Islet of Langerhans (tissue), 1 donor: ENCODE results near the gene LMNTD2.

ENCODE experiments used
- FAIRE-seq: peaks from one replicate; lab custom pipeline; 2011; peaks lifted over from hg19 to GRCh38; lab: Jason Lieb, UNC

The LMNTD2 gene, protein sequence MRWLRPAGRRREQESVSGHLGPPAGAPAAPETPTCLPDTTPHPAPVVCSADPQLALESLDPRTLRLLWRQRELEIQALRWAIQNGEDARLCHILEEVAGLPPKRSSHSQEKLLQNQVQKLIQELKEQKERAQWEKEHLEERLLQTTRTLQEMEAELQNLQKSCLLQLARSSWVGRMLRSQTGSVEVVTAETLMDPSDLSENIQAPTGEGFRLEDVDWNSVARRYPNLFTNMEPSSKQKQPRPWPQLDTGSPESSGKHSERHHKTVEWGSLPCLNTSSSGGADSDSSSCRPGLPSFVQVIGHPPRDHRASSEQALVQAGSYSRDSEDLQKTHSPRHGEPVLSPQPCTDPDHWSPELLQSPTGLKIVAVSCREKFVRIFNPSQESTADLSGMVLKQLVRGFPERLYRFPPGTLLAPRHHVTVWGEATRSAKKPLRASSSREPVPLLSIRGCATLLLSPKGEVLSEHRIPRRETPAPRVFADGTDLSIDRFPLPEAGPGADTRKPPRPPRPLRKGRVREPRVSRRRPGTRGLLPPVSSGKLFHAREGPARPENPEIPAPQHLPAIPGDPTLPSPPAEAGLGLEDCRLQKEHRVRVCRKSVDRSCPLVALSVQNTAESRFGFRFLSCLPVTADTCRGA

DNA sequence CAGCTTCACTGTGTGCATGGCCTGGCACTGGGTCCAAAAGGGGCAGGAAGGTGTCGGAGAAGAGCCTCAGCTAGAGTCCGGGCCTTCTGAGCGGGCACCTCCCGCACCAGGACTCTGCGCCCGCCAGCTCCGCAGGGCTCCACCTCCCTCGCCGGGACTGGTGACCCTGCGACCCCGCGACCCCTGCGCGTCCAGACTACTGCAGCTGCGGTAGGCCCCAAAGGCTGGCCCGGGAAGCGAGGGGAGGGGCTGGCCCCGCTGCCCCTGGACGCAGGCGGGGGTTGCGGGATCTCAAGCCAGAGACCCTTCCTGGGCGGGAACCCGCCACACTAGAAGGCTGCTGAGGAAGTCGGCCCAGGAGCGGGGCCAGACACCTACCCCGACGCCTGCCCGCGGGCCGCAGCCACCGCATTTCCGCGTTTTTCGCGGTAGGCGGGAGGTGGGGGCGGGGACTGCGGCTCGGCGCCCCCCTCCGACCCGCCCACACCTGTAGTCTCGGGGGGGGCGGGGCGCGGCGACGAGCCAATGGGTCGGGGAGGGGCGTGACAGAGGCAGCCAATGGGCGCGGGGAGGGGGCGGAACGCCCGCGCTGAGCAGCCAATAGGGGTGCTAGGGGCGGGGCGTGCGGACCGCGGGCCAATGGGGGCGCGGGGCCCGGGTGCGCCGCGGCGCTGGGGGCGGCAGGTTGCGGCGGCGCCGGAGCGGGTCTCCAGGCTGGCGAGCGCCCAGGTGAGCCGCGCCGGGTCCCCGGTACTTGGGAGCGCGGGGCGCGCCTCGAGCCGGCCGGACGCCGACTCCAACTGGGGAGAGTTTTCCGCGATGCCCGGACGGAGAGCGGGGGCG lies at the start of gene LMNTD2, which contains the start of gene RASSF7:
TSS of gene LMNTD2 (minus strand) at position 434 of the 843 bp plus-strand sequence. CDS start at position 412, 22 bp downstream.
TSS of gene RASSF7 (plus strand) at position 666 of the 843 bp plus-strand sequence. CDS start 799 bp downstream, outside the sequence.
- FAIRE-seq, result no peak

DNA sequence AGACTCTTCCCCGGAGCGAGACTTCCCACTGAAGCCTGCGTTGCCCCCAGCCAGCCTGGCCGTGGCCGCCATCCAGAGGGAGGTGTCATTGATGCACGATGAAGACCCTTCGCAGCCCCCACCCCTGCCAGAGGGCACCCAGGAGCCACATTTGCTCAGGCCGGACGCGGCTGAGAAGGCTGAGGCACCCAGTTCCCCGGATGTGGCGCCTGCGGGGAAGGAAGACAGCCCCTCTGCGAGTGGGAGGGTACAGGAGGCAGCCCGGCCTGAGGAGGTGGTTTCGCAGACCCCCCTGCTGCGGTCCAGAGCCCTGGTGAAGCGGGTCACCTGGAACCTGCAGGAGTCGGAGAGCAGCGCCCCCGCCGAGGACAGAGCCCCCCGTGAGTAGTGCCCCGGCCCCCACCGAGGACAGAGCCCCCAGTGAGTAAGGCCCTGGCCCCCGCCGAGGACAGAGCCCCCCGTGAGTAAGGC lies 48.8 kb upstream of the LMNTD2 start:
- no peak for FAIRE-seq

- FAIRE-seq, result no peak
Measured at GRCh38 chr11:608791-609251, 48.3 kb upstream of the LMNTD2 start.

DNA sequence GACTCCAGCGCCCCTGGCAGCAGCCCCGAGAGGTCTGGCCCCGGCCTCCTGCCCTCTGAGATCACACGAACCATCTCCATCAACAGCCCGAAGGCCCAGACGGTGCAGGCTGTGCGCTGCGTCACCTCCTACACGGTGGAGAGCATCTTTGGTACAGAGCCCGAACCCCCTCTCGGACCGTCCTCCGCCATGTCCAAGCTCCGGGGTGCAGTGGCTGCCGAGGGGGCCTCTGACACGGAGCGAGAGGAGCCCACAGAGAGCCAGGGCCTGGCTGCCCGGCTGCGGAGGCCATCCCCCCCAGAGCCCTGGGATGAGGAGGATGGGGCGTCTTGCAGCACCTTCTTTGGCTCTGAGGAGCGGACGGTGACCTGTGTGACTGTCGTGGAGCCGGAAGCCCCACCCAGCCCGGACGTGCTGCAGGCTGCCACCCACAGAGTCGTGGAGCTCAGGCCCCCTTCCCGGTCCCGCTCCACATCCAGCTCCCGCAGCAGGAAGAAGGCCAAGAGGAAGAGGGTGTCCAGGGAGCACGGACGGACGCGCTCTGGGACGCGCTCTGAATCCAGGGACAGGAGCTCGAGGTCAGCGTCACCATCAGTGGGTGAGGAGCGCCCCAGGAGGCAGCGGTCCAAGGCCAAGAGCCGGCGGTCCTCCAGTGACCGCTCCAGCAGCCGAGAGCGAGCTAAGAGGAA lies 47.6 kb upstream of the LMNTD2 start:
- no peak for FAIRE-seq

GRCh38 chr11:607020-607780 lies 46.7 kb upstream of the LMNTD2 start:
- FAIRE-seq, result no peak

GRCh38 chr11:606245-606644 lies 45.7 kb upstream of the LMNTD2 start:
- no peak for FAIRE-seq

DNA sequence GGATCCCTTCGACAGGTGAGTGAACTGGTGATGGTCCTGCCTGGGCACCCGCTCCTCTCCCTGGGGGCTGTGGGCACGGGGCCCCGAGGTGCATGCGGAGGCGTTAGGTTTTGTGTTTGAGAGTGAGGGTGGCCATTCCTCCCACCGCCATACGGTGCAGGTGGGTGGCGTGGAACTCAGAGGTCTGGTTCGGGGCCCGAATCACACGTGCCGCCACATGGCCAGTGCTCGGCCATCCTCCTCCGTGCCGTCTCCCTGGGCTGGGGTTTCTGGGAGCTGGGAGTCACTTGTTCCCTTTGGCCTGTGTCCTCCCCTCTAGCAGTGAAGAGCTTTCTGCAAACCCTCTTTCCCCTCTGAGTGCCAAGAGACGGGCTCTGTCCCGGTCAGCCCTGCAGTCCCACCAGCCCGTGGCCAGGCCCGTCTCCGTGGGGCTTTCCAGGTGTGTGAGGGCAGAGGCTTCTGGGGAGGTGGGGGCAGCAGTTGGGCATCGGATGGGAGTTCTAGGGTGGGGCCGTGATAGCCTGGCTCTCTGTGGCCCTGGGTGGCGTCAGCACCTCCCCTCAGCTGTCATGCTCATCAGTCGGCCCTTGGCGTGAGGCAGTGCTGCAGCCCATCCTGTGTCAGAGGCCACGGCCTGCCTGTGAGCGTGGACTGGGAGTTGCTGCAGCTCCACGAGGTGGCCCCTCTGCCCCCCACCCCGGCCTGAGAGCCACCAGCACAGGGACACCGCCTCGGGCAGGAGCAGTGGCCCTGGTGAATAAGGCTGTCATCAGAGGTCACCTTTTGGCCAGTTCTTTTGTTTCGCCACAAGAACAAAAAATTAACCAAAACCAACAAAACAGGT lies 45.0 kb upstream of the LMNTD2 start:
- no peak for FAIRE-seq

GRCh38 chr11:603154-603553 lies 42.6 kb upstream of the LMNTD2 start:
- no peak for FAIRE-seq

DNA sequence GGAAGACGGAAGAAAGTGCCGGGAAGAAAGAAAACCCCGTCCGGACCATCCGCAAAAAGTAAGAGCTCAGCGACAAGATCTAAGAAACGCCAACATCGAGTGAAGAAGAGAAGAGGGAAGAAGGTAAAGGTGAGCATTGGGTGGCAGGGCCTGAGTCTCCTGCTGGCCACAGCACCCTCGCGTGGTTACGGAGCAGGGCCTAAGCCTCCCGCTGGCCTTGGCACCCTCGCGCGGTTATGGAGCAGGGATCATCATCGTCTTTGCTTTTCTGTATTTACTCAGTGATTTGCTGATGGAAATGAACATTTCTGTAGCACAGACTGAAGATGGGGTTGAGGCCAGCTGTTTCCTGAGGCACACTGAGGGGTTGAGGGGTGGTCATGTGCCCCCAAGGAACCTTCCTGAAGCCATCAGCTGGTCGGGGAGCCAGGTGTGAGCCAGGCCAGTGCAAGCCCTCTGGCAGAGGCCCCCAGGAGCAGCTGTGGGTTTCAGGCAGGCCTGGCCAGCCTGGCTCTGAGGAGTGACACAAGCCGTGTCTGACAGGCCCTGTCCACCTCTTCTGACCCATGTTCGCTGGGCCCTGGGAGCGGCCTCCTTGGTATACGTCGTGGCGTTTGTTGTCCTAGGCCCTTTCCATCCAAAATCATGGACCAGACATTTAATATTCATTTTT lies 41.2 kb upstream of the LMNTD2 start:
- FAIRE-seq, result no peak

DNA sequence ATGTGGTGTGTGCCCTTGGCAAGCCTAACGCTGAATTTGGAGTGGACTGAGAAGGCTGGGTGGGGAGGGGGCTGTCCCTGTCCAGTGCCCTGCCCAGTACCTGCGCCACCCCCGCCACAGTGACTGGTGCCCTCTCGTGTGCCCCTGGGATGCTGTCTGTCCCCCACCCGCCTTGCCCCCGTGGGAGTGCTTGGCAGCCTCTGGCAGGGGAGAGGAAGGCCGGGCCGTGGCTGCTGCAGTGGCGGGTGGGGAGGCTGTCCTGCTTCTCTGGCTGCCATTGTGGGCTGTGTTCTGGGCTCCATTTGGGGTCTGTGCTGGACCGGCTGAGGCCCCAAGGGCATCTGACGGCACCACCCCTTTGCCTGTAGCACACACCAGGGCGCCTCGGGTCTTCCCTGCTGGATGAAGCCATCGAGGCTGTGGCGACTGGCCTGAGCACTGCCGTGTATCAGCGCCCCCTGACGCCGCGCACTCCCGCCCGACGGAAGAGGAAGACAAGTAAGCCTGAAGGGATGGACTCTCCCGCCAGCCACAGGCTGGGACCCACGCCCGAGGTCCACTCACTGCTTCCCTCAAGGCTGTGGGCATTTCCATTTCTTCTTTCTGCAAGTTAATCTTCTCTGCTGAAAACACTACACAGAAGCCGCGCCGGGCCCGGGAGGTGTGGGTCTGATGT lies 37.6 kb upstream of the LMNTD2 start:
- FAIRE-seq, result no peak

DNA sequence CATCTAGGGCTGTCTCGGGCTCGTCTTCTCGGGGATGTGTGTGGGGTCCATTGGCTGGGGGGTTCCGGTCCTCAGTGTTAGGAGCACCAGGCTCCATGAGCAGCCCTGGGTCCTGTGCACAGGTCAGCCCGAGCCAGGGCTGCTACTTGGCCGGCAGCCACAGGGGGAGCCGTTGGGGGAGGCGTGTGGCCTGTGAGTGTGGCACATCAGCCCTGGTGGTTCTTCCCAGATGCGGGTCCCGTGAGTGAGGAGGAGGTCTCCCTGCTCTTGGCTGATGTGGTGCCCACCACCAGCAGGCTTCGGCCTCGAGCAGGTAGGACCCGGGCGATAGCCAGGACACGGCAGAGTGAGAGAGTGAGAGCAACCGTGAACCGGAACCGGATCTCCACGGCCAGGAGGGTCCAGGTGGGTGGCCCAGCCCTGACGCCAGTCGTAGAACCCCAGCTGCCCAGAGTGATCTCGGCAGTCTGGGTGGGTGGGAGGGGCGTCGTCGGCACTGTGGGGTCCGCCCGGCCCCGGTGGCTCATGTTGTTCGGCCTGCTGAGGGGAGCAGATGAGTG lies 36.7 kb upstream of the LMNTD2 start:
- no peak for FAIRE-seq

GRCh38 chr11:596374-596773 lies 35.8 kb upstream of the LMNTD2 start:
- FAIRE-seq, result no peak

DNA sequence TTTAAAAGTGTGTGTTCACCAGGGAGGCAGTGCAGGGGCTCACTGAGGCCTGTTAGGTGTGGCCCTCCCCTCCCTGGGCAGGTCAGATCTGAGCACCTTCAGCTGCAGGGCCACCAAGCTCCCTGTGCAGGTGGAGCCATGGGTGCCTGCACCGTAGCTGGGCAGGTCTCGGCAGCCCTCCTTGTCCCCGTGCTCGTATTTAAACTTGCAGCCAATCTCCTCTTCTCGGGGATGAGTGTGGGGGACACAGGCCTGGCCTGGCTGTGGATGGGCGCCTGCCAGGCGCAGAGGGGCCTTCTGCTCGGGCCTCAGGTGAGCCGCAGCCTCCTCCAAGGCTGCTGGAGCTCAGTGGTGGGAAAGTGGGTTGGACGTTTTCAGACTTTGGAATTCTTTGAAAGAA lies 34.9 kb upstream of the LMNTD2 start:
- no peak for FAIRE-seq

GRCh38 chr11:593347-593746 lies 32.8 kb upstream of the LMNTD2 start:
- FAIRE-seq, result no peak

GRCh38 chr11:592918-593317 lies 32.4 kb upstream of the LMNTD2 start:
- no peak for FAIRE-seq

GRCh38 chr11:592501-592900 lies 32.0 kb upstream of the LMNTD2 start:
- no peak for FAIRE-seq

DNA sequence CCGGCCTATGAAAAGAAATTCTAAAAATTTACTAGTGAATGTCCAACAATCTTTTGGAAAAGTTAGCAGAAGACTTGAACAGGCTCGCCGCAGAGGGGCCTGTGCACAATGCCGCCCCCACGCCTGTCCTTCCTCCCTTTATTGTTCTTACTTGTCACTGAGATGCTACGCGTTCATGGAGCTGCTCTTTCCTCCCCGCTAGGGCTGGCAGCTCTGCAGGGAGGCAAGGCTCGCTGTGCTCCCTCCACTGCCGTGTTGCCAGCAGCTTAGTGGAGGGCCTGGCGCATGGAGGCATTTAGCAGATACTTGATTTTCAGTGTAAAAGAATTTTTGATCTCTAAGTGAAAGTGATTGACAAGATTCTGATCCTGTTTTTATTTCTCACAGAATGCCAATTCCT lies 30.5 kb upstream of the LMNTD2 start:
- no peak for FAIRE-seq

GRCh38 chr11:589798-590197 lies 29.3 kb upstream of the LMNTD2 start:
- no peak for FAIRE-seq

- no peak for FAIRE-seq
Measured at GRCh38 chr11:587978-588380, 27.4 kb upstream of the LMNTD2 start.
